ENCODE results near the gene ABL1.
"Not testable (repeated sequence)": the region's sequence is repeated elsewhere in the genome, so short reads cannot be mapped to it uniquely, and the experiment has no call there.

The ABL1 gene

DNA sequence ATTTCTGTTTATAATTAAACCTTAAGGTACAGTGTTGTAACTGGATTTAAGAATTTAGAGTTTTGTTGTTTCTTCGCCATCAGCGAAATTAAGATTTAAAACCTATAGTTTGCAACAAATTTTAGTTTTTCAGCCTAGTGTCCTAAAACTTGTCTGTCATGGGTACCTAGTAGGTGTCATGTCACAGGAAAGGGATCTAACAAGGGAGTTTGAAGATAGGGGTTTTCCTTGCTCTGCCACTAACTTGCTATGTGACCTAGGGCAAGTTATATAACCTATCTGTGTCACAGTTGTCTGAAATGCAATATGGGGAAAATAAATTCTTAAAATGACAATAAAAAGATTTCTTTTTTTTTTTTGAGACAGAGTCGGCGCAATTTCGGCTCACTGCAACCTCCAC, 9.2 kb upstream of the ABL1 start:
- no peak for DNase-seq

DNA sequence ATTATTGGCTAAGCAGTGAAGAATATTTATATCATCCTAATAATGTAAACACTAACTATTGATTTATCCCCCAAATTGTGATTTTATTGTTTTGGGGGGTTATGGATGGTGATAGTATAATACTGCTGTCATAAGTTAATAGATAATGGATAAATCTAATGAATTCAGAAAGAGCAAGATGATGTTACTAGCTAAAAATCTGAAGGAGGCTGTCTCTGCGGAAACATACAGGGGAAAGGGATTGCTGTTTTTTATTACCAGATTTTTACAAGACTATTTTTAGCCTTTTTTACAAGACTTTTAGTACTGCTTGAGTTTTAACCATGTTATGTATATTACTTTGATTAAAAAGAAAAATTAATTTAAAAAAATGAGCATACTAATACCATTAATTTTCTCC, 5.3 kb upstream of the ABL1 start:
- DNase-seq, result no peak

DNA sequence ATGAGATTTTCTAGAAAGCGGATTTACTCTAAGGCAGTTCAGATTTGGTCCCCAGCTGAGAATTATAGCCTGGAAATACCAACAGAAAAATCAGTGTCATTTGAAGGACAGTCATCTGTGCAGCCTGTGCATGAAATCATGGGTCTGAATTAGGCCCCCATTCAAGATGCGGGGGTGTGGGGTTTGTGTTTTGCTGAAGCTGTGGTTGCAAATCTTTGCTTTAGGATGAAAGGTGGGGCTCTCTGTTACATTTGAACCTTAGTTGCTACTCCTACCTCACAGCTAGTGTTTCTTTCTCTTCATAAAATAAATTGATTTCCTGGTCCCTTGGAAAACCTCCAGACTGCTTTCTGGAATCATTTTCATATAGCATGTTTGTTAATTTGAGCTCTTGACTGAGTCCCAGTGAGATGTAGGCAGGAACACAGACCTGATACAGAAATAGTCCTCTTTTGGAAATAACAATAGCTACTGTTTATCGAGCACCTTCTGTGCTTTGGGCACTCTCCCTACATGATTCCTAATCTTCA, 4.8 kb upstream of the ABL1 start:
- peak; percentile 60 for DNase-seq

DNA sequence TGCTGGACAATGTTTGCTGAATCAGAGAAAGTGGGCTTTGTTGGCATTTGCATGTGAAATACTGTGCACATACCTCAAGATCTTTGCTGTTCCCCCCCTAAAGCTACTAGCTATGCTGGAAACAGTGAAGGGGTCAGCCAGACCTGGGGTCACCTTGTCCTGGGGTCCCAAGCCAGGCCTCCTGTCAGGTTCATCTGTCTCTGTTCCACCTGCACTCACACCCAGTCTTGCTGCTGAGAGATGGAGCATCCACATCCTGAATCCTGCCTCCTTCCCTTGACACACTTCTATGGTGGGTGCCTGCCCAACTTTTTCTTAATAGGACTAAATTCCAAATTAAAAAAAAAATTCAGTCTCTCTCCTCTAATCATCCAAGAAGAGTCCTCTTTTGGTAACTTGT, 4.0 kb upstream of the ABL1 start:
- DNase-seq, result no peak

DNA sequence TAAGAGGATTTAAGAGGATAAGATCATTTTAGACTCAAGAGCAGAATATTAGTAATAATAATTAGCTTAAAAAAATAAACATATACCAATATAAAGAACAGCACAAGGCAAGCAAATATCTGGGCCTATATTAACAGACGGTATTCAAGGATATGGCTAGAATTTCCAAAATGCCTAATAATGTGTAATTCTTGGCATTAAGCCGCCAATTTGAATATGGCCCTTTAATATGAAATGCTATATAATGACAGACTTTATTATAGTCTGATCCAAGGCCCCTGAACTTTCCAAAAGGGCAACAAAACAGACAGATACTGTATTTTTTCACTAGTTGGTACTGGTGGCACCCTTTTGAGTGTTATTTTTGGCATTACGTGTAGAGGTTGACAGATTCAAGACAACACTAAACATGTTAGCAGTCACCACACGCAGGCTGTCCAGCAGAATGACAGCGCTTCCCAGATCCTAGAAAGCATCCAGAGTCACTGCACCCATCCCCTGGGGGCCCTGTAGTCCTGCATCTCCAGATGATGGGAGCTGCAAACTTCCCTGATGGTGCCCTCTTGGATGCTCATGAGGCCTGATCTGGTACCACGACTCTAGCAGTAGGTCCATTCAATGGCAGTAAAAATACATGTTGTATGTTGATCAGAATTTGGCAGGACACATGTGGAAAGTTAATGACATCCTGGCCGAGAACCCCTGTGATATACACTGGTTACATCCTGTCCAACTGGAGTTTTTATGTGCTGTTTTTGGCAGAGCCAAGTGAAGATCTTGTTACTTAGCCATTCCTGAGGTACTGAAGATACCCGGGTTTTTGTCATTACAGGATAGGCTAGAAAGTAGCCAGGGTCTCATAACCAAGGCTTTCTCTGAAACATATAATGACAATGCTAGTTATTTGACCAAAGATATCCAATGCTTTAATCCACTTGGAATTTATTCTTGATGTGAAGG, 1.7 kb upstream of the ABL1 start:
- DNase-seq, result no peak

DNA sequence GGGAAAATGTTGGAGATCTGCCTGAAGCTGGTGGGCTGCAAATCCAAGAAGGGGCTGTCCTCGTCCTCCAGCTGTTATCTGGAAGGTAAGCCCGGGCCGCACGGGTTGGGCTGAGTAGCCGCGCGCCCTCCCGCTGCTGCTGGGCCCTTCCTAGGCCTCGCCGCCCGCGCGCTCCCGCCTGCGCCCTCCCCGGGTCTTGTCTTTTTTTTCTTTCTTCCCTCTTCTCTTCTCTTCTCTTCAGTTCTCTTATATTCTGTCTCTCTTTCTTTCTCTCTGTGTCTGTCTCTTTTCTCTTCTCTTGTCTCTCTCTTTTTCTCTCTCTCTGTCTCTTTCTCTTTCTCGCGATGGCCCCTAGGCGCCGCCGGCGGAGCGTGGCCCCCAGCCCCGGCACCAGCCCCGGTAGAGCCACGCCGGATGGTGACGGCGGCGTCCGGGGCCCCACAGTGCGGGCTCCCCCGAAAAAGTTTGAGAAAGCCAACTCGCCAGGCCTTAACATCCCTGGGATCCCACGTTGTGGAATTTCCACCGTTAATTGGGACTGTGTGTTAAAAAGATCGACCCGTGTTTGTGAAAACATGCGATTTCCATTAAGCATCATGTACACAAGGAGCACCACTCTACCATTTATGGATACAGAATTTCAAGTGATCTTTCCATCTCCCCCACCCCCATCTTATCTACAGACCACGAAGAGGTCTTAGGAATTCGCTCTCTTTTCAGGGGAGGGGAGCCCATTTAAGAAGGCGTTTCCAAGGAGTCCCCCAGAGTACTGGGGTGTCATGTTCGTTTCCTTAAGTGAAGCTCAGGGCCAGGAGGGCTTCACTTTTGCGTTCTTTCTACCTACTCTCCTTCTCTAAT, 616 bp downstream of the ABL1 start:
- DNase-seq, result peak; percentile 77

DNA sequence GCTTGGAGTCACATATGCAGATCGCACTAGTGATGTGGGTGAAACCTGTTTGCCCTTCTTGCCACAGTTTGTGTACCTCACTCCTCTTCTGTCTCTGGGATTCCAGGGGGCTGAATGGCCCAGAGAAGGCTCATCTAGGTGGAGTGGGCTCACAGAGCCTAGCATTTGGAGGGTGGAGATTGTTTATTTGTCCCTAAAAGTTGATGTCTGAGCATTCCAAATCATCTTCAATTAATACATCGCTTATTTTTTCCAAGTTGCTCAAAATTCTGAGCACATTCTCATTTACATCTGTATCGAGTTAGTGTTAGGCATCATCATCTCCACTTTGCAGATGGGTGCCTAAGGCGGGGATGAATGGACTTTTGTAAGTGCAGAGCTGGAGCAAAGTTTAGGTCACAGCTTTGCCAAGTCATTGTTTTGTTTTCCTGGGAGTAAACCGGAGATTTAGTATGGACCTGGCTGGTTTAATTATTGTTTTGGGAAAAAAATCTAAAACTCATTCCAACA, 2.0 kb downstream of the ABL1 start:
- DNase-seq, result no peak

DNA sequence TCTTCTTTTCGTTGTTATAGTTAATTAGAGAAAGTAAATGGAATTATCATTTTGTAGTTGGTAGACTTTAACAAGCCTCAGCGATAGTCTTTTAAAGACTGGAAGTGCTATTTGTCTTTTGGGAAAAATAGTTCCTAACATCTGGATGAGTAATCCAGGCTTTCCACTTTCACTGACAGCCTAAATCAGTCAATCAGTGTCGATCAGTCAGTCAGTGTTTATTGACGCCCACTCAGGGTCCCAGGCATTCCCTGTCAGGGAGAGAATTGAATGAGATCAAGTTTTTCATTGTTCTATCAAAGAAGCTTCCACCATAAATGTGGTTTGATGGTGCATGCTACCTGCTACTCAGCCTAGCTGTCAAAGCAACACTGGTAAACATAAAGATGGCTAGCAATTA, 2.6 kb downstream of the ABL1 start:
- no peak for DNase-seq

DNA sequence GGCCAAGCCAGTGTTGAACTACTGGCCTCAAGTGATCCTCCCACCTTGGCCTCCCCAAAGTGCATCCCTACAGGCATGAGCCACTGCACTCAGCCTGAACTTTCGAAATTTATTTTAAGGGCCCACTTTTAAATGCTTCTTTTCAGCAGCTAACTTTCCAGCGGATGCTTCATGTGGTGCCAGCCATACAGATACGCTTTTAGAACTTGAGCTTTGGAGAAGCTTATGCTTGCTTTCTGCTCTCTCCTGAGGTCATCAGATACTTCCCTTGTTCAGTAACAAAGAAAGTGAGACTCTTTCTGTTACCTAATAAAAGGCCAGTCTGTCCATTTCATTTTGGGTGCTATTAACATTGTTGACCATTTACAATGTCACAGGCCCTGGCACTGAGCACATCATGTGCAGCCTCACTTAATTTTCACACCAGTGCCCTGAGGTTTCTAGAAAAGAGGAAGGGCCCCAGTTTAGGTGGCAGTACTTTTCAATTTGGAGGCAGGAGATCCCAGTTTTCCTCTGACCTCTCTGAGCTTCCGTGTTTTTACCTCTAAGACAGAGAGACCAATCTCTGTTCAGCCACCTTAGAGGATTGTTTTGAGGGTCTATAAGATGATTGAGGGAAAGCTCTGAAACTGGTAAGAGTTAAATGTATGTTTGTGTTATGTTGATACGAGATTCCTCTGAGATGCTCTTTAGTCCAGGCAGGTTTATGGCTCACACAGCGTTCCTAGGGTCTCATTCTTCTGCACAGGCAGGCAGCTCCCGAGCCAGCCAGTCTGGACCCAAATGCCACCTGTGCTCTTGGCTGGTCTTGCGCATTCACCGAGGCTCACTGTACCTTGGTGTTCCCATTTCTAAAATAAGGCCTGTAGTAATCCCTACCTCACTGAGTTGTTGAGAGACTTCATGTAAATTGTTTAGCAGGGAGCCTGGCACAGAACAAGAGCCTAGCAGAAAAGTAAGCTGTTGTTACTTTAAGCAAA, 4.4 kb downstream of the ABL1 start:
- DNase-seq, result no peak

DNA sequence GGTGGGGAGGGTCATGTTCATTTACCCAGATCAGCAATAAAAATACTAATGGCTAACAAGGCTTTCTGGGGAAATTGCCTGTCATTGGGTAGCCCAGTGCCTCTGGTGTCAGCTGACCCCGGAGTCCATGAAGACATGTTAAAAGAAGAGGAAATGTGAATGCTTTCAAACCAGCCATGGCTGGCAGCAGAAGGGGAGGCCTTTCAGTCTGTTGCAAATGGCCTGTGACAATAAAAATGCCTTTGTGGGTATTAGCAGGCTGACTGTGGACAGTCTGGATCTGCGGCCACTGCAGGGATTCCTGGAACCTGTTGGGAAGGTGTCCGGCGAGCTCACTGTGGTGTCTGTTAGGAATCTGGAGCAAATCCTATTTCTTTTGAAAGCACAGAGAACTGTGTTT, 7.5 kb downstream of the ABL1 start:
- DNase-seq, result no peak

DNA sequence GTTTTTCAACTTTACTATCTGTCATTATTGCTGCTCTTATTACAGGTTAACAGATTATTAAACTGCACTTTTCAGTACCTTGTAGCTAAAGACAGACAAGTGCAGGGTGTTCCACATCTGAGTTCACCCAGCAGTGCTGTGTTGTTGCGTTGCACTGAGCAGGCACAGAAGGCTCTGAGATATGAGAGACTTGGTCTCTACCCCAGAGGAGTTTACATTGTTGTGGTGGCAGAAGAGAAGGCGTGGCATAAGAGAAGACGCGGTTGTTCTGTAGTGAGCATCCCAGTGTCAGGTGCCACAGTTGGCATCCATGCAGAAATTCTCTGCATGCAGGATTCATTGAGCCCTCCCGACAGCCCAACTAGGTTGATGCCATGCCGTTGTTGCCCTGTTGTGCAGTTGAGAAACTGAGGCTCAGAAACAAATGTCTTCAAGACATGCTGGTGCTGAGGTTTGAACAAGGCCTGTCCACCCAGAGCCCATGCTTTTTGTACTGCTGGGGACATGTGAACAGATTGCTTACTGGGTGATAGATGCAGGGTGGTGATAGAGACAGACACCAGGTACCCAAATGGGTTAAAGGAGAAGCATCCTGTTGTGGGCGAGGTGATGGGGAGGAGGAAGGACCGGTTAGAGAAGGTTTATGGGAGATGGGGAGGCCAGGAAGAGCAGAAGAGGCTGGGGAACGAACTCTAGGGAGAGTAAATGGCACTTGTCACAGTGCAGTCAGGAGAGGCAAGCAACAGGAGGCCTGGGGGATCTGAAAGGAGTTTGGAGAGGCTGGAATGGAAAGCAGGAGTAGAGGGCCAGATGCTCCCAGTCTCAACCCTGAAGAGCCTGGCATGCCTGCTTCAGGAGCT, 8.2 kb downstream of the ABL1 start:
- no peak for DNase-seq

DNA sequence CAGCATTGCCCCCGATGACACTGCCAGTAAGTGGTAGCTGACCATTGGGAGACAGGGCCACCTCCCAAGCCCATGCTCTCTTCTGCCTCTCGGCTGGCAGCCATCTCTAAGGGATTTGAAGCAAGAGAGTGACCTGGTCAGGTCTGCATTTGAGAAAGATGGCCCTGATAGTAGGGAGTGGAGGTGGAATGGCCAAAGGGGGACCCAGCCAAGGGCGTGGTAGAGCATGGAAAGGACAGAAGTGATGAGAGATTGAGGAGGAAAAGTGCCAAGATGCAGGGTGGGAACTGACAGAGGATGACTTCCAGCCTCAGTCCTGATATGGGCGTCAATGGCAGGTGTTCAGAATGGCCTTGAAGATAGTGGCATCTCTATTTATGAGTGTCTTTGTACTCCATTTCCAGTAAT, 9.0 kb downstream of the ABL1 start:
- no peak for DNase-seq

DNA sequence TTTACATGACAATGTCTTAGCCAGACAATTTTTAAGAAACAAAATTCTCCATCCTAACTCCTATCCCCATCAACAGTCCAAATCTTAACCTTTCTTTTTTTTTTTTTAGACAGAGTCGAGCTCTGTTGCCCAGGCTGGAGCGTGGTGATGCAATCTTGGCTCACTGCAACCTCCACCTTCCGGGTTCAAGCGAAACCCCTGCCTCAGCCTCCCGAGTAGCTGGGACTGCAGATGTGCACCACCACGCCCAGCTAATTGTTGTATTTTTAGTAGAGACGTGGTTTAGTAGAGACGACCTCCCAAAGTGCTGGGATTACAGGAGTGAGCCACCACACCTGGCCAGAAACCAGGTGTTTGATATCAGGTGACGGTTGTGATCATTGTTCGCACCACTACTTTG, 10.2 kb downstream of the ABL1 start:
- DNase-seq, result no peak

DNA sequence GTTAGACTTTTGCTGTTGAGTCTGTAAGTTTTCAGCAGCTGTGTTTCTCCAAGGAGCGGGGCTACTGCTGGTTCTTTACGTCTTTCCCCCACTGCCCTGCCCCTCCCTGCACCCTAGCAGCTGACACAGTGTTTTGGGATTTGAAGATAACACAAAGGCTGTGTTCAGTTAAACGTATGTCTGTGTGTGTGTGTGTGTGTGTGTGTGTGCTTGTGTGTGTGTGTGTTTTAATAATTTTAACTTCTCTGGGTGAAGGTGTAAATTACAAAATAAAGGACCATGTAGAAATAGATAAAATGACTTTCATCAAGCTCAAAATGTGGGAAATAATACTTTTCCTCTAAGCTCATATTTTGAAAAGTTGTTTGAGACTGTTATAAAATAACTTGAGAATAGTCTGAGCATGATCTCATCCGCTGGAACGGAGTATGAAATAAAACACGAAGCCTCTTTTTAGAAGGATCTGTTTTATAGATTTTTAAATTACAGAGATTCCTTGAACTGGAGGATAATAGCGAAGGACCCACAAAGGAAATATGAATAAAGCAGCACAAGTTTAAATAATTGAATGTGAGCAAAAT, 10.9 kb downstream of the ABL1 start:
- DNase-seq, result no peak

DNA sequence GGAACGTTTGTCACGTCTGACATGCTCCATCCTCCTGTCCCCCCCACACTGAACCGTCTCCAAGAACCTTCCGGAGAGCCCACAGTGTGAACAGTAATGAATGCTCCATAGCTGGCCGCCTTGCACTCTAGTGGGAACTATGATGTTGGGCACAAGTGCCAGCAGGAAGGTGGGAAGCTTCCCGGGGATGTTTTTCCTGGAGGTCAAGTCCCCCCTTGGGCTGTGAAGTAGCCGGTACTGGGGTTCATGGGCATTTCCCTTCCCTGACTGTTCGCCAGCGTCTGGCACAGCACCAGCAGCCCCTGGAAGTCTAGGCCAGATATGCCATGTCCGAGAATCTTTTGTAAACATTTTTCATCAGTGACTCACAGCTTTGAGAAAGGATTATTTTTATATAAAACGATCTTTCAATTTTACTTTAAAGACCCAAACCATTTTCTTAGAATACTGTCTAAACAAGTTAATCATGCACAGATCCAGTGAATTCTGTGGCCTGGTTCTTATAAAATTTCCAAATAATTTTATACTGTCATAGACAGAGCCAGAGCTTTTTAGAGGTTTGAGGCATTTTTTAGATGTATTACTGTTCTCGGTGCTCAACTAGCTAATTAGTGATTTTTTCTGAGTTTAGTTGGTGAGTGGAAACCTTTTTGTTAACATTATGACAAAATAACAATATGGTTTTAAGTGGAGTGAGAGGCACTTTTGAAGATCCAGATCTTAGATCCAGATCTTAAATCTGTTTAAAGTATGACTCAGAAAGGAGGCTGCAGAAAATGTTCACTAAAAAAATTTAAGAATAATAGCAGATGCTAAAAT, 11.6 kb downstream of the ABL1 start:
- no peak for DNase-seq

DNA sequence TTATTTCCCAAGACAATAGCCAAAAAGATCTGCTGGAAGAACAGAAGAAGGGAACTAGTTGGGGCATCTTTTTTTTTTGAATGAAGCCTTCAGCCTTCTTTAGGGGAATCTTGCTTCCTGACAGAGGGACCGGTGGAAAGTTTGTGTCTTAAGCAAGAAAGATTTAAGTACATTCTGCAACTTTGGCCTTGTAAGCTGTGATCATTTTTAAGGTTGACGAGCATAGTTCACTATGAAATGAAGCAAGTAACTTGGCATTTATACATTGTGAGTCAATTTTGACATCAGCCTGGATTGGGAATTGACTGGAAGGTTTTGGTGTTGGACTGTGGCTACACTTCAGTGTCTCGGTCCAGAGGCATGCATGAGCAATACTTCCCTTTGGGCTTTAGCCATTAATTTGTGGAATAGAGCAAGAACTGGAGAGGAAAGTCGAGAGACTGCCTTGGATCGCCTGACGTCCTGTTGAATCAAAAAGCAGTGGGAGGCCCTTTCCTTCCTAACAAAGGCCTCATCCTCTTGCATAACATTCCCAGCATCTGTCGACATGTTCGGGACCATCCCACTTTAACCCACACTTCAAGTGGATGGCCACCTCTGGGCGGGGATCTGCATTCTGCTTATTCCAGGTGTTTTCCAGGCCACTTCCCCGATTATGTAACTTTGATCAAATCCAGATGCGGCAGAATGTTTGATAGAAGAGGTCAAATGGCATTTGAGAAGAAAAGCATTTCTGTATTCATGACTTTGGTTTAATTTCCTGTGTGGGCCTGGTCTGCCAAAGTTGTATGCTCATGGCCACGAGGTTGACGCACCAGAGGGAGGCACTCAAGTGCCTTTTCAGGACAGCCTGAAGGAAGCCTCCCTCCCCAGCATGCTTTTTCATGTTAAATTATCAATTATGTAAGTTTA, 12.5 kb downstream of the ABL1 start:
- no peak for DNase-seq

DNA sequence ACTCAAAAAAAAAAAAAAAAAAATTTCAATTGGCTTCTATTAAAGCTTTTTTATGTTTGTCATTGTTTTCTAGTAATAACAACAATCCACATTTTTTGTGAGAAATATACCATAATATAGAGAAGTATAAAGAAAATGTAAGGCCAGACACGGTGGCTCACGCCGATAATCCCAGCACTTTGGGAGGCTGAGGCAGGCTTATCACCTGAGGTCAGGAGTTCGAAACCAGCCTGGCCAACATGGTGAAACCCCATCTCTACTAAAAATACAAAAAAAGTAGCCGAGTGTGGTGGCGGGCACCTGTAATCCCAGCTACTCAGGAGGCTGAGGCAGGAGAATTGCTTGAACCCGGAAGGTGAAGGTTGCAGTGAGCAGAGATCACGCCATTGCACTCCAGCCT, 13.5 kb downstream of the ABL1 start:
- not testable (repeated sequence) for DNase-seq

DNA sequence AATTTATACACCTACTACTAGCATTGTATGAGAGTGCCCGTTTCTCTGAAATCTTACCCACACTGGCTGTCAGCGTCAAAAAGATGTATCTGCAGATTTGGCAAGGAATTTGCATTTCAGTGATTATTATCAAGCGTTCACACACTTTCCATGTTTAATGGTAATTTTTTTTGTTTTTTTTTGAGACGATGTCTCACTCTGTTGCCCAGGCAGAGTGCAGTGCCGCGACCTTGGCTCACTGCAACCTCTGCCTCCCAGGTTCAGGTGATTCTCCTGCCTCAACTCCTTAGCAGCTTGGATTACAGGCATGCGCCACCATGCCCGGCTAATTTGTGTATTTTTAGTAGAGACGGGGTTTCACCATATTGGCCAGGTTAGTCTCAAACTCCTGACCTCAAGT, 14.3 kb downstream of the ABL1 start:
- DNase-seq, result no peak

DNA sequence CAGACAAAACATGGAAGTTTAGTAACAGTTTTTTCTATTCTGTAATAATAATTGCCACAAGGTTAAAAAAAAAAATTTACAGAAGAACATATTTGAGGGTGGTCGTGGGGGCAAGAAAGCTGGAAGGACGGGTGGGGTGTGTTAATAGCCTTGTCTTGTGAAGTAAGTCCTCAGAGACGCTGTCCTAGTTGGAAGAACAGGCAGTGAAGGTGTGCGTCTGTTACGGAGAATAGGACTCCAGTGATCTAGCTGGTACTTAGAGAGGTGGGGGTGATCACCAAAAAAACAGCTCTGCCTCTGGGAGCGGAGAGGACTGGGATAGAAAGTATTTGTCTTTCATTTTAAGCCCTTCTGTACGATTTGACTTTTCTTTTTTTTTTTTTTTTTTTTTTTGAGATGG, 17.7 kb downstream of the ABL1 start:
- no peak for DNase-seq
